HCT116 (cell line): ENCODE results near the gene CDH13. TPM values are rescaled to one million over a fixed set of nuclear protein-coding genes. Genes with fewer than 3 reads are reported as not detected.

ENCODE experiments used
- ATAC-seq: fragments of 200-7000 bp; cut with Tn5 transposase; 2 replicates; pipeline ENCODE4 v1.9.1; 2020; ENCODE audit warnings: mild to moderate bottlenecking, moderate library complexity
- BruUV-seq: library from RNA; stranded (reverse); fragments of 400-500 nt; replicated peaks from 2 replicates; lab custom pipeline; 2021; lab: Mats Ljungman, UMichigan
- CTCF ChIA-PET: fragments of 300-600 bp; sonication (Branson Sonifier 250); formaldehyde crosslinking; loops from one replicate; lab custom pipeline; 2021; ENCODE audit warnings: antibody characterized with exemption; lab: Charles Lee
- POLR2A ChIA-PET: fragments of 300-600, 350-600 bp; sonication (Branson Sonifier 250); formaldehyde crosslinking; loops from one replicate; lab custom pipeline; 2021; ENCODE audit warnings: antibody characterized with exemption; lab: Charles Lee
- RAD21 ChIA-PET, 2 experiments: fragments of 300-600 bp; sonication (Branson Sonifier 250); formaldehyde crosslinking; loops; one replicate each; lab custom pipeline; 2023; ENCODE audit warnings: low total read pairs in 2 of 2; ENCODE audit not compliant: uncharacterized antibody in 2 of 2, unreplicated experiment in 2 of 2, low non-redundant PET in 1 of 2; lab: Charles Lee
- DNase-seq: peaks from one replicate; pipeline ENCODE4 v3.0.0-alpha.2; 2010; ENCODE audit warnings: low read depth, low spot score
- H2AFZ ChIP-seq: fragments of 200-600 bp; shearing (Covaris generic), sonication (generic); 2 replicates; pipeline ENCODE4 v1.6.1; 2017; ENCODE audit warnings: low read depth, mixed run types, mixed read lengths, antibody characterized with exemption, low read length; ENCODE audit not compliant: poor library complexity, severe bottlenecking
- H3K27ac ChIP-seq: 2 replicates; pipeline ENCODE4 v1.5.1; 2012; ENCODE audit warnings: low read depth, low read length
- H3K27me3 ChIP-seq: fragments of 200-600 bp; sonication (generic); 2 replicates; pipeline ENCODE4 v1.6.1; 2016; ENCODE audit warnings: mixed run types, low read length, mixed read lengths; ENCODE audit not compliant: insufficient read depth
- H3K36me3 ChIP-seq, 2 experiments: fragments of 200-500 bp in 1 of 2; fragments of 200-600 bp in 1 of 2; sonication (Bioruptor generic) in 1 of 2; sonication (generic) in 1 of 2; 2 replicates each; pipeline versions ENCODE4 v1.5.1 to v1.6.1; 2014 to 2016; ENCODE audit warnings: low read length in 2 of 2, inconsistent platforms in 1 of 2, mixed read lengths in 1 of 2, mixed run types in 1 of 2; ENCODE audit not compliant: insufficient read depth in 2 of 2, control insufficient read depth in 1 of 2
- H3K4me1 ChIP-seq, 2 experiments: fragments of 200-600 bp in 1 of 2; sonication (generic) in 1 of 2; 2 replicates each; pipeline versions ENCODE4 v1.5.1 to v1.6.1; 2012 to 2017; ENCODE audit warnings: low read length in 2 of 2, inconsistent platforms in 1 of 2, mild to moderate bottlenecking in 1 of 2, mixed read lengths in 1 of 2, mixed run types in 1 of 2, moderate library complexity in 1 of 2; ENCODE audit not compliant: insufficient read depth in 2 of 2, control insufficient read depth in 1 of 2
- H3K4me2 ChIP-seq: fragments of 200-600 bp; sonication (generic); 2 replicates; pipeline ENCODE4 v1.6.1; 2017; ENCODE audit warnings: mixed run types, low read length, mixed read lengths
- H3K4me3 ChIP-seq, 2 experiments: fragments of 200-600 bp in 1 of 2; sonication (generic) in 1 of 2; replicated peaks in 1 of 2; 2 replicates each; pipeline ENCODE4 v1.5.1; 2011 to 2016; ENCODE audit warnings: low read length in 2 of 2, control low read depth in 1 of 2, low read depth in 1 of 2, mild to moderate bottlenecking in 1 of 2, mixed read lengths in 1 of 2, mixed run types in 1 of 2
- H3K79me2 ChIP-seq: fragments of 200-600 bp; sonication (generic); 2 replicates; pipeline ENCODE4 v1.6.1; 2017; ENCODE audit warnings: mild to moderate bottlenecking, mixed run types, low read length, moderate library complexity, mixed read lengths; ENCODE audit not compliant: insufficient read depth
- H3K9ac ChIP-seq: fragments of 200-600 bp; sonication (generic); 2 replicates; pipeline ENCODE4 v1.6.1; 2016; ENCODE audit warnings: low read length, mixed read lengths
- H3K9me2 ChIP-seq: fragments of 200-600 bp; sonication (generic), shearing (Covaris generic); 2 replicates; pipeline ENCODE4 v1.6.1; 2017; ENCODE audit warnings: mixed run types, mild to moderate bottlenecking, moderate library complexity; ENCODE audit not compliant: insufficient read depth
- H3K9me3 ChIP-seq, 2 experiments: fragments of 200-500 bp in 1 of 2; fragments of 200-600 bp in 1 of 2; sonication (Bioruptor generic) in 1 of 2; sonication (generic) in 1 of 2; 2 replicates each; pipeline ENCODE4 v1.6.1; 2014 to 2017; ENCODE audit warnings: low read length in 2 of 2, mixed read lengths in 2 of 2, inconsistent platforms in 1 of 2, low read depth in 1 of 2, mild to moderate bottlenecking in 1 of 2, mixed run types in 1 of 2, moderate library complexity in 1 of 2; ENCODE audit not compliant: control insufficient read depth in 1 of 2, insufficient read depth in 1 of 2
- H4K20me1 ChIP-seq: fragments of 200-600 bp; sonication (generic), shearing (Covaris generic); 2 replicates; pipeline ENCODE4 v1.6.1; 2017; ENCODE audit warnings: mixed run types, mild to moderate bottlenecking, moderate library complexity; ENCODE audit not compliant: insufficient read depth
- CBX3 ChIP-seq: IDR thresholded peaks from 2 replicates; pipeline ENCODE4 v1.6.1; 2012; ENCODE audit warnings: low read depth
- CEBPB ChIP-seq: IDR thresholded peaks from 2 replicates; pipeline ENCODE4 v1.6.1; 2012; ENCODE audit warnings: low read depth
- CTCF ChIP-seq, 3 experiments: fragments of 200-600 bp in 1 of 3; sonication (generic) in 1 of 3; IDR thresholded peaks in 2 of 3; conservative IDR thresholded peaks in 1 of 3; 2 replicates each; pipeline ENCODE4 v1.5.1; 2012 to 2017; ENCODE audit warnings: low read depth in 2 of 3, low read length in 2 of 3, antibody characterized with exemption in 1 of 3, borderline replicate concordance in 1 of 3, control low read depth in 1 of 3, mild to moderate bottlenecking in 1 of 3, mixed read lengths in 1 of 3, mixed run types in 1 of 3, moderate library complexity in 1 of 3; ENCODE audit not compliant: insufficient read depth in 1 of 3
- EGR1 ChIP-seq: IDR thresholded peaks from 2 replicates; pipeline ENCODE4 v1.6.1; 2012; ENCODE audit warnings: low read depth
- ELF1 ChIP-seq: IDR thresholded peaks from 2 replicates; pipeline ENCODE4 v1.6.1; 2012; ENCODE audit warnings: low read depth, borderline replicate concordance
- EZH2 ChIP-seq: fragments of 200-600 bp; sonication (generic); IDR thresholded peaks from 2 replicates; pipeline ENCODE4 v1.6.1; 2017; ENCODE audit warnings: antibody characterized with exemption, mixed run types
- EZH2phosphoT487 ChIP-seq: fragments of 200-600 bp; IDR thresholded peaks from 2 replicates; pipeline ENCODE4 v1.6.1; 2018; ENCODE audit warnings: antibody characterized with exemption, borderline replicate concordance
- FOSL1 ChIP-seq: IDR thresholded peaks from 2 replicates; pipeline ENCODE4 v1.6.1; 2012; ENCODE audit warnings: low read depth
- JUND ChIP-seq: IDR thresholded peaks from 2 replicates; pipeline ENCODE4 v1.6.1; 2012
- POLR2A ChIP-seq: IDR thresholded peaks from 2 replicates; pipeline ENCODE4 v1.7.0; 2011; ENCODE audit warnings: borderline replicate concordance; ENCODE audit not compliant: insufficient read depth, insufficient read length; ENCODE audit errors: extremely low read depth
- RAD21 ChIP-seq: IDR thresholded peaks from 2 replicates; pipeline ENCODE4 v1.6.1; 2012; ENCODE audit warnings: low read depth, mild to moderate bottlenecking
- SIN3A ChIP-seq: IDR thresholded peaks from 2 replicates; pipeline ENCODE4 v1.6.1; 2012; ENCODE audit warnings: low read depth
- SP1 ChIP-seq: IDR thresholded peaks from 2 replicates; pipeline ENCODE4 v1.6.1; 2012; ENCODE audit warnings: low read depth
- SRF ChIP-seq: IDR thresholded peaks from 2 replicates; pipeline ENCODE4 v1.6.1; 2012; ENCODE audit warnings: low read depth
- TCF7L2 ChIP-seq: IDR thresholded peaks from 2 replicates; pipeline ENCODE4 v1.7.0; 2011; ENCODE audit warnings: borderline replicate concordance, inconsistent platforms; ENCODE audit not compliant: insufficient read depth, insufficient read length; ENCODE audit errors: extremely low read depth
- YY1 ChIP-seq: IDR thresholded peaks from 2 replicates; pipeline ENCODE4 v1.6.1; 2011; ENCODE audit warnings: low read length, low read depth, moderate library complexity, mild to moderate bottlenecking; ENCODE audit not compliant: insufficient replicate concordance; ENCODE audit errors: extremely low read depth
- ZBTB33 ChIP-seq: IDR thresholded peaks from 2 replicates; pipeline ENCODE4 v1.6.1; 2011; ENCODE audit warnings: mild to moderate bottlenecking, low read length, moderate library complexity; ENCODE audit not compliant: insufficient replicate concordance; ENCODE audit errors: extremely low read depth
- ZNF274 ChIP-seq: fragments of 200-500 bp; sonication (Bioruptor generic); IDR thresholded peaks from 2 replicates; pipeline ENCODE4 v1.6.1; 2014; ENCODE audit warnings: mild to moderate bottlenecking, low read depth, low read length, inconsistent platforms
- intact Hi-C: fragments of 100-400 bp; cut with micrococcal nuclease; formaldehyde crosslinking; loops from 2 replicates; pipeline ENCODE4 v1.10.0; 2022
- total RNA-seq: library from RNA; stranded (reverse); gene quantifications from one replicate; pipeline ENCODE4 v1.2.1, GENCODE V29; 2021; ENCODE audit not compliant: unreplicated experiment

Gene CDH13
- total RNA-seq, 1 experiment from 2014 or later = not detected

- H2AFZ ChIP-seq = no peak overlapping the region
- H3K27ac ChIP-seq = no peak overlapping the region
- no peaks in the 10 kb centered on the region for H3K9me2 ChIP-seq
- intact Hi-C loops = no loop called here
- H4K20me1 ChIP-seq = no peaks in the 10 kb centered on the region
- DNase-seq (no peak), ATAC-seq (no peak)
- no peak overlapping the region for H3K4me2 ChIP-seq
- no peak for TF ChIP-seq CEBPB
- no peak for TF ChIP-seq CBX3
- TF ChIP-seq SRF = no peak
- TF ChIP-seq POLR2A = no peak
- no peak for TF ChIP-seq CTCF (IDR thresholded peaks at IDR 0.05 in 2 of 3, conservative IDR thresholded peaks at IDR 0.05 in 1 of 3; ENCODE audit: borderline replicate concordance in 1 of 3, insufficient read depth in 1 of 3, low read depth in 2 of 3, low read length in 2 of 3)
- TF ChIP-seq YY1 = no peak
- no peak for TF ChIP-seq TCF7L2
- TF ChIP-seq FOSL1 = no peak
- no peak for TF ChIP-seq ZNF274
- no peak for TF ChIP-seq SP1
- TF ChIP-seq ELF1 = no peak
- no peak for TF ChIP-seq ZBTB33
- no peak for TF ChIP-seq RAD21
- TF ChIP-seq SIN3A = no peak
- no peak for TF ChIP-seq JUND
- TF ChIP-seq EZH2 = no peak
- no peak for TF ChIP-seq EZH2phosphoT487
- no peak for TF ChIP-seq EGR1
- ChIA-PET CTCF (no interaction called here), RAD21 (no interaction called here), POLR2A (no interaction called here)
- H3K4me3 ChIP-seq = no peak overlapping the region
- H3K36me3 ChIP-seq = no peaks in the 10 kb centered on the region
- no TSS peak for BruUV-seq
- H3K79me2 ChIP-seq = no peaks in the 10 kb centered on the region
- peaks cover 8 to 13% of the 10 kb centered on the region in 2 experiments; a peak in 2 of 4 replicates for H3K9me3 ChIP-seq
- H3K4me1 ChIP-seq = no peaks in the 10 kb centered on the region
- H3K9ac ChIP-seq = no peak overlapping the region
- no peaks in the 10 kb centered on the region for H3K27me3 ChIP-seq
Observed at GRCh38 chr16:82891918-82892317, 265.1 kb downstream of the CDH13 start.
